Esophagus squamous epithelium (tissue), 5 donors: Measurements from ENCODE around the gene FKBP10. TPM values are rescaled to one million over a fixed set of nuclear protein-coding genes. Genes with fewer than 3 reads are reported as not detected.

Experiments used
- DNase-seq: peaks from one replicate; lab custom pipeline; 2025; lab: John Stamatoyannopoulos, UW
- H3K27ac ChIP-seq, 4 donors: fragments of 200-600 bp; sonication (generic); one replicate each; pipeline ENCODE4 v1.5.1; 2016 to 2019; ENCODE audit warnings: mild to moderate bottlenecking in 1 of 4
- H3K27me3 ChIP-seq, 4 donors: fragments of 200-600 bp; sonication (generic); 1 replicate in 3 of 4; 2 replicates in 1 of 4; pipeline versions ENCODE4 v1.5.1 to v1.6.0; 2017 to 2021; ENCODE audit warnings: antibody characterized with exemption in 1 of 4
- H3K36me3 ChIP-seq, 3 donors: fragments of 200-600 bp; sonication (generic); one replicate each; pipeline ENCODE4 v1.5.1; 2016 to 2019
- H3K4me1 ChIP-seq, 3 donors: fragments of 200-600 bp; sonication (generic); one replicate each; pipeline ENCODE4 v1.5.1; 2017 to 2019
- H3K4me3 ChIP-seq, 4 donors: fragments of 200-600 bp; sonication (generic); 1 replicate in 3 of 4; 2 replicates in 1 of 4; pipeline ENCODE4 v1.5.1; 2016 to 2019; ENCODE audit warnings: mild to moderate bottlenecking in 2 of 4, moderate library complexity in 1 of 4
- H3K9me3 ChIP-seq, 3 donors: fragments of 200-600 bp; sonication (generic); one replicate each; pipeline ENCODE4 v1.5.1; 2016 to 2019
- CTCF ChIP-seq, 6 experiments: fragments of 450-650 bp in 4 of 6; fragments of 200-600 bp in 2 of 6; sonication (generic) in 2 of 6; IDR thresholded peaks; one replicate each; pipeline ENCODE4 v1.5.1; 2016 to 2019; ENCODE audit warnings: antibody characterized with exemption in 6 of 6, mild to moderate bottlenecking in 4 of 6, moderate library complexity in 4 of 6
- POLR2A ChIP-seq, 4 donors: fragments of 450-650 bp; IDR thresholded peaks; one replicate each; pipeline ENCODE4 v1.6.1; 2017; ENCODE audit warnings: antibody characterized with exemption in 4 of 4, mild to moderate bottlenecking in 4 of 4, moderate library complexity in 3 of 4
- WGBS, 2 donors: methylation state at CpG; one replicate each; pipeline ENCODE4 v1.1.5; 2018; 5-methylcytosine and 5-hydroxymethylcytosine counted together
- intact Hi-C: fragments of 100-400 bp; cut with DNase I; formaldehyde crosslinking; loops from one replicate; pipeline ENCODE4 v1.15.0; 2022
- total RNA-seq, 4 donors: library from RNA; depleted of rRNA; stranded (reverse); fragments of >200 nt; gene quantifications; one replicate each; pipeline ENCODE4 v1.1.0, GENCODE V29; 2016
- donor health status: DM: yes; HTN: yes; CAD: no.

The FKBP10 gene
- total RNA-seq, 4 donors from 2014 or later: 0.19 to 21.4 (median 8.4) TPM

DNA sequence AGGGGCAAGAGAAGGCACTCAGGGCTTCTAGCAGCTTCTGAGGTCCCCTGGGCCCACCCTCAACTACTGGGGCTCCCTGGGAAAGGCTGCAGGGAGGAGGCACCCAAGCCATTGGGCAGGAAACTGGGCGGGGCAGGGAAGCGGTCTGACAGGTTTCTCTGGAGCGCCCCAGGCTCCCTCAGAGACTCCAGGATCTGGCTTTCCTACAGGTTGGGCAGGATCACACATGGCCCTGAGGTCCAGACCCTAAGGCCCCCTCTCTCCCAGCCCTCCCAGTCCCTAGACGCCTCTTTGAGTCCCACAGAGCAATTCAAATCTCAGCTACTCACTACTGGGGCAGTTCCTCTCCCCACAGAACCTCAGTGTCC lies 40.6 kb upstream of the FKBP10 start:
- TF ChIP-seq CTCF (IDR thresholded peaks at IDR 0.05) (no peak), POLR2A (IDR thresholded peaks at IDR 0.05) (no peak)
- WGBS, 2 donors: 30 to 60% methylated on average over 1 to 3 of the region's 4 CpGs
- Histone ChIP-seq H3K4me3 (peak overlapping the region in 3 of 4 donors; percentile 25 to 43 (median 29)), H3K27ac (peak overlapping the region; percentile 92 to 99 (median 96)), H3K4me1 (peaks cover 48 to 73% (median 59%) of the 10 kb centered on the region in 3 donors), H3K9me3 (no peaks in the 10 kb centered on the region), H3K27me3 (no peaks in the 10 kb centered on the region), H3K36me3 (peaks cover 34 to 73% (median 43%) of the 10 kb centered on the region in 3 donors)
- no peak for DNase-seq
- intact Hi-C loops: no loop called here

GRCh38 chr17:41772586-41773189 lies 40.1 kb upstream of the FKBP10 start:
- no peak for DNase-seq
- Histone ChIP-seq H3K9me3 (no peaks in the 10 kb centered on the region), H3K4me3 (peak overlapping the region in 3 of 4 donors; percentile 25 to 42 (median 29)), H3K36me3 (peaks cover 29 to 71% (median 38%) of the 10 kb centered on the region in 3 donors), H3K27ac (peak overlapping the region; percentile 92 to 99 (median 96)), H3K4me1 (peaks cover 53 to 78% (median 63%) of the 10 kb centered on the region in 3 donors), H3K27me3 (no peaks in the 10 kb centered on the region)
- 47 to 53% methylated on average over 11 to 16 of the region's 19 CpGs for WGBS, 2 donors
- intact Hi-C loops: no loop called here
- no peak for TF ChIP-seq CTCF (IDR thresholded peaks at IDR 0.05)
- TF ChIP-seq POLR2A (IDR thresholded peaks at IDR 0.05): no peak

- WGBS, 2 donors: 25 to 28% methylated on average over 7 to 8 of the region's 12 CpGs
- peaks cover 24 to 66% (median 33%) of the 10 kb centered on the region in 3 donors for H3K36me3 ChIP-seq
- H3K4me3 ChIP-seq: peak overlapping the region in 3 of 4 donors; percentile 24 to 42 (median 29)
- H3K4me1 ChIP-seq: peaks cover 58 to 83% (median 68%) of the 10 kb centered on the region in 3 donors
- peak overlapping the region; percentile 92 to 99 (median 96) for H3K27ac ChIP-seq
- no peaks in the 10 kb centered on the region for H3K27me3 ChIP-seq
- TF ChIP-seq POLR2A (IDR thresholded peaks at IDR 0.05): peak in 2 of 4 donors; percentile 45 to 56
- peak in 2 of 6 experiments; percentile 4 to 16 for TF ChIP-seq CTCF (IDR thresholded peaks at IDR 0.05)
- intact Hi-C loops: no loop called here
- DNase-seq: no peak
- no peaks in the 10 kb centered on the region for H3K9me3 ChIP-seq
Observed at GRCh38 chr17:41773190-41773588, 39.6 kb upstream of the FKBP10 start.

DNA sequence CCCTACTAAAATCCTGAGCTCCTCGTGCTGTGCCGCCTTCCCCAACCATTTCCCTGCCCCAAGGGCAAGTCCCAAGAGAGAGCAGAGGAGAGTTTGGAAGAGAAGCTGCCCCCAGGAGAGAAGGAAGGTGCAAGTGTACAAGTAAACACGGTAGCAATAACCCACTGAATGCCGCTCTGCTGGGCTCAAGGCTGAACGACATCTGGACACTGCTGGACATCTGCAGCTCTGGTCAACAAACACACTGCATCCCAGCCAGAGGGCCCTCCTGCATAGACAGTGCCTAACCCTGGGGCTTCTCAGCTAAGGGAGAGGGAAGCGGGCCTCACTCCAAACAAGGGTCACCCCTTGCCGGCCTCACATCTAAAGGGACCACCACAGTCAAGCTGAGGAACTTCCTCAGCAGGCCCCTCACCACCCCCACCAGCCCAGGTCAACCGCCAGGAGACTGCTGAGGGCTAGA lies 39.0 kb upstream of the FKBP10 start:
- Histone ChIP-seq H3K4me3 (peak overlapping the region in 3 of 4 donors; percentile 24 to 42 (median 29)), H3K27ac (peak overlapping the region; percentile 92 to 99 (median 96)), H3K36me3 (peaks cover 20 to 61% (median 29%) of the 10 kb centered on the region in 3 donors), H3K4me1 (peaks cover 59 to 88% (median 72%) of the 10 kb centered on the region in 3 donors), H3K9me3 (no peaks in the 10 kb centered on the region), H3K27me3 (no peaks in the 10 kb centered on the region)
- WGBS, 2 donors: 39 to 50% methylated on average over 3 to 5 of the region's 8 CpGs
- no peak for TF ChIP-seq POLR2A (IDR thresholded peaks at IDR 0.05)
- TF ChIP-seq CTCF (IDR thresholded peaks at IDR 0.05): no peak
- DNase-seq: no peak
- intact Hi-C loops: no loop called here
